OCI-LY3 (cell line): ENCODE results near the gene ATP2B3.

Source experiments
- H2AFZ ChIP-seq: fragments of 200-600, 300-600 bp; shearing (Covaris generic); 2 replicates; pipeline ENCODE4 v1.6.0; 2014; ENCODE audit warnings: antibody characterized with exemption, low read depth, low read length
- H3K27ac ChIP-seq: fragments of 200-600, 300-600 bp; sonication (generic); 2 replicates; pipeline ENCODE4 v1.5.1; 2014; ENCODE audit warnings: mild to moderate bottlenecking, low read length, moderate library complexity, mixed read lengths
- H3K27me3 ChIP-seq: fragments of 200-600, 300-600 bp; sonication (generic); 2 replicates; pipeline ENCODE4 v1.6.1; 2014; ENCODE audit warnings: low read depth, low read length, mixed read lengths
- H3K36me3 ChIP-seq: fragments of 200-600, 300-600 bp; sonication (generic); replicated peaks from 2 replicates; pipeline ENCODE3; 2014; ENCODE audit warnings: low read depth, low read length, mixed read lengths
- H3K4me1 ChIP-seq: fragments of 300-600, 200-600 bp; sonication (generic); 2 replicates; pipeline ENCODE4 v1.6.1; 2014; ENCODE audit warnings: low read length, mixed read lengths
- H3K4me2 ChIP-seq: fragments of 200-600, 300-600 bp; sonication (generic); 2 replicates; pipeline ENCODE4 v1.6.1; 2014; ENCODE audit warnings: low read length, mixed read lengths
- H3K4me3 ChIP-seq: fragments of 300-600, 200-600 bp; sonication (generic); 2 replicates; pipeline ENCODE4 v1.5.1; 2014; ENCODE audit warnings: antibody characterized with exemption, mild to moderate bottlenecking, low read length, moderate library complexity
- H3K79me2 ChIP-seq: fragments of 300-600, 200-600 bp; shearing (Covaris generic); 2 replicates; pipeline ENCODE4 v1.6.1; 2014; ENCODE audit warnings: mild to moderate bottlenecking, low read length, mixed read lengths
- H3K9ac ChIP-seq: fragments of 300-600, 200-600 bp; shearing (Covaris generic); 2 replicates; pipeline ENCODE4 v1.6.0; 2014; ENCODE audit warnings: mild to moderate bottlenecking, low read length, moderate library complexity
- H3K9me3 ChIP-seq: fragments of 200-600, 300-600 bp; shearing (Covaris generic); 2 replicates; pipeline ENCODE4 v1.6.1; 2014; ENCODE audit warnings: low read length, mixed read lengths; ENCODE audit not compliant: insufficient read depth
- H4K20me1 ChIP-seq: fragments of 200-600, 300-600 bp; sonication (generic); 2 replicates; pipeline ENCODE4 v1.6.1; 2016; ENCODE audit warnings: low read length, mixed read lengths; ENCODE audit not compliant: insufficient read depth
- CTCF ChIP-seq: fragments of 200-600, 300-600 bp; sonication (generic); IDR thresholded peaks from 2 replicates; pipeline ENCODE4 v1.5.1; 2014; ENCODE audit warnings: antibody characterized with exemption, low read length, low read depth
- EZH2phosphoT487 ChIP-seq: fragments of 200-600 bp; shearing (Covaris generic); IDR thresholded peaks from 2 replicates; pipeline ENCODE4 v1.6.1; 2018; ENCODE audit warnings: antibody characterized with exemption, mixed run types, low read depth

ATP2B3 gene

GRCh38 chrX:153538424-153538823, 21.0 kb downstream of the ATP2B3 start:
- Histone ChIP-seq H2AFZ (no peak overlapping the region), H3K4me2 (no peak overlapping the region), H3K27me3 (no peaks in the 10 kb centered on the region), H3K79me2 (no peaks in the 10 kb centered on the region), H3K9ac (no peak overlapping the region), H4K20me1 (no peaks in the 10 kb centered on the region), H3K4me3 (no peak overlapping the region), H3K36me3 (no peaks in the 10 kb centered on the region), H3K9me3 (no peaks in the 10 kb centered on the region), H3K27ac (no peak overlapping the region), H3K4me1 (peaks cover 8% of the 10 kb centered on the region)
- TF ChIP-seq CTCF, result no peak
- no peak for TF ChIP-seq EZH2phosphoT487

DNA sequence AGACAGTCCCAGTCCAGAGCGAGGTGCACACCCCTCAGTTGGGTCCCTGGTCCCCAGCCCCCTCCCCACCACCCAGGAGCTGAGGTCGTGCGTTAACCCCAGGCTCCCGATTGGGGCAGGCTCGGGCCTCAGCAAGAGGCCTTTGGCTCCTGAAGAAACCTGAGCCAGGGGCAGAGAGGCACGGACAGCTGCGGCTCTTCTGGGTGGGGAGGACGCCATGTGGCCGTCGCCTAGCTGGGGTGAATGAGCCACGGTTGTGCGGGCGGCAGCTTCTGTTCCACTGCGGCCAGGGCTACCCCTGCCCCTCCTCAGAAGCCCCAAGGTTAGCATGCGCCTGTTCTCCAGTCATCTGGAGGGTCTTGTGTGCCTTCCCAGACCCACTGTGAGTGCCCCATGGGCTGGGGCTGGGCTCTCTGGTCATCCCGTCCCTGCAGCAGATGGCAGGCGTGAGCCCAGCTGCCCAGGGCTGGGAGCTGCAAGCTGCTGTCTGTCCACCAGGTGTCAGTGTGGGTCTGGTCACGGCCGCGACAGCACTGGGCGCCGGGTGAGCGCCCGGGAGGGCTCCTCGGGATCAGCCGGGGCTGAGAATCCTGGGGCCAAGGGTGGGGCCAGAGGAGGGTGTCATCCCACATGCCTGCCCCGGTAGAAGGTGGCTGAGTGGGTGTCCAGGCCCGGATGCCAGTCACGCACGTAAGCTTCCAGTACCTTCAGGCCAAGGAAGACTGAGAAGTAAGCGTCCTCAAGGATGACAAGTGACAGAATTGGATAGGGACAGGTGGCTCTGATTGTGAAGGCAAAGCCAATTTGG, 21.9 kb downstream of the ATP2B3 start:
- H3K36me3 ChIP-seq, result no peaks in the 10 kb centered on the region
- H3K4me1 ChIP-seq, result peaks cover 8% of the 10 kb centered on the region
- H3K9ac ChIP-seq, result no peak overlapping the region
- peak overlapping the region; percentile 57 for H3K4me2 ChIP-seq
- H3K9me3 ChIP-seq, result no peaks in the 10 kb centered on the region
- H3K79me2 ChIP-seq, result no peaks in the 10 kb centered on the region
- H3K27me3 ChIP-seq, result no peaks in the 10 kb centered on the region
- H2AFZ ChIP-seq, result no peak overlapping the region
- H4K20me1 ChIP-seq, result no peaks in the 10 kb centered on the region
- H3K4me3 ChIP-seq, result no peak overlapping the region
- TF ChIP-seq EZH2phosphoT487, result no peak
- TF ChIP-seq CTCF, result peak; percentile 87
- no peak overlapping the region for H3K27ac ChIP-seq

GRCh38 chrX:153539979-153540358, 22.5 kb downstream of the ATP2B3 start:
- H3K27me3 ChIP-seq, result no peaks in the 10 kb centered on the region

DNA sequence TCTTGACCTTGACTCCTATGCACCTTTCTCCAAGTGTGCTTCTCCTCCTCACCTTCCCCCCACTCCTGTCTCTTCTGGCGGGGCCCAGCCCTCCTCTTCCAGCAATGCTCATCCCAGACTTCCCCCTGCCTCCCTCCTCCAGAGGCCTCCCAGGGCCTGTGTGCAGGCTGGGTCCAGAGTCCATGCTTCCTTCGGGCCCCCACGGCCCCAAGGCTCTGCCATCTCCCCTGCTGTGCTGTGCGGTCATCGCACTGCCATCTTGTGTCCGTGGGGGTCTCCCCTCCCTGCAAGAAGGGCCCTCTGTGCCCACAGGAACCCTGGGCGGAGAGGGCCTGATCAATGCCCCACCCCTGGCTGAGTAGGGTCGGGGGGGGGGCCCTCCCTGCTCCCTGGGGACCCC, 27.3 kb downstream of the ATP2B3 start:
- Histone ChIP-seq H3K4me1 (peaks cover 8% of the 10 kb centered on the region), H3K9me3 (no peaks in the 10 kb centered on the region), H3K27ac (no peak overlapping the region), H3K36me3 (no peaks in the 10 kb centered on the region), H3K4me2 (no peak overlapping the region), H3K4me3 (no peak overlapping the region), H3K27me3 (no peaks in the 10 kb centered on the region), H2AFZ (no peak overlapping the region), H4K20me1 (no peaks in the 10 kb centered on the region), H3K79me2 (no peaks in the 10 kb centered on the region), H3K9ac (no peak overlapping the region)
- no peak for TF ChIP-seq CTCF
- TF ChIP-seq EZH2phosphoT487, result no peak

More at GRCh38 chrX:153539979-153540358, 22.5 kb downstream of the ATP2B3 start:
- Histone ChIP-seq H3K27ac (no peak overlapping the region), H3K36me3 (no peaks in the 10 kb centered on the region), H3K4me2 (peak overlapping the region; percentile 57), H3K9me3 (no peaks in the 10 kb centered on the region), H2AFZ (no peak overlapping the region), H3K4me1 (peaks cover 8% of the 10 kb centered on the region), H3K9ac (no peak overlapping the region), H3K79me2 (no peaks in the 10 kb centered on the region), H3K4me3 (no peak overlapping the region), H4K20me1 (no peaks in the 10 kb centered on the region)
- no peak for TF ChIP-seq CTCF
- TF ChIP-seq EZH2phosphoT487, result no peak
